RWPE2 (cell line): ENCODE measurements around the gene MICAL2.

ENCODE experiments used
- ATAC-seq: fragments of 200-7000 bp; cut with Tn5 transposase; 3 replicates; pipeline ENCODE4 v1.9.1; 2021; ENCODE audit warnings: low read depth
- DNase-seq: peaks from one replicate; pipeline ENCODE4 v3.0.0-alpha.2; 2020; ENCODE audit warnings: low spot score
- H3K27ac ChIP-seq: fragments of 450-650 bp; 2 replicates; pipeline ENCODE4 v1.5.1; 2017; ENCODE audit warnings: mild to moderate bottlenecking; ENCODE audit not compliant: poor library complexity, severe bottlenecking
- H3K27me3 ChIP-seq: fragments of 250-450 bp; sonication (Bioruptor Pico); 2 replicates; pipeline ENCODE4 v1.5.1; 2021; ENCODE audit warnings: mild to moderate bottlenecking, moderate library complexity; ENCODE audit not compliant: insufficient read depth, poor library complexity, severe bottlenecking
- H3K36me3 ChIP-seq: fragments of 250-450 bp; sonication (Bioruptor Pico); 2 replicates; pipeline ENCODE4 v1.5.1; 2020; ENCODE audit warnings: low read depth, mild to moderate bottlenecking, moderate library complexity
- H3K4me1 ChIP-seq: fragments of 250-450 bp; sonication (Bioruptor Pico); 2 replicates; pipeline ENCODE4 v1.5.1; 2021; ENCODE audit warnings: mild to moderate bottlenecking, moderate library complexity; ENCODE audit not compliant: insufficient read depth, poor library complexity, severe bottlenecking
- H3K4me3 ChIP-seq: fragments of 250-450 bp; sonication (Bioruptor Pico); 2 replicates; pipeline ENCODE4 v1.5.1; 2021; ENCODE audit warnings: mild to moderate bottlenecking, moderate library complexity; ENCODE audit not compliant: severe bottlenecking
- H3K9me3 ChIP-seq: fragments of 250-450 bp; sonication (Bioruptor Pico); 2 replicates; pipeline ENCODE4 v1.5.1; 2021; ENCODE audit warnings: mild to moderate bottlenecking, moderate library complexity; ENCODE audit not compliant: severe bottlenecking
- TF ChIP-seq, protein P1 (sequence below): fragments of 450-650 bp; IDR thresholded peaks from one replicate; pipeline ENCODE4 v1.5.1; 2017; ENCODE audit warnings: mild to moderate bottlenecking, moderate library complexity; ENCODE audit not compliant: poor library complexity, severe bottlenecking

Gene MICAL2

DNA sequence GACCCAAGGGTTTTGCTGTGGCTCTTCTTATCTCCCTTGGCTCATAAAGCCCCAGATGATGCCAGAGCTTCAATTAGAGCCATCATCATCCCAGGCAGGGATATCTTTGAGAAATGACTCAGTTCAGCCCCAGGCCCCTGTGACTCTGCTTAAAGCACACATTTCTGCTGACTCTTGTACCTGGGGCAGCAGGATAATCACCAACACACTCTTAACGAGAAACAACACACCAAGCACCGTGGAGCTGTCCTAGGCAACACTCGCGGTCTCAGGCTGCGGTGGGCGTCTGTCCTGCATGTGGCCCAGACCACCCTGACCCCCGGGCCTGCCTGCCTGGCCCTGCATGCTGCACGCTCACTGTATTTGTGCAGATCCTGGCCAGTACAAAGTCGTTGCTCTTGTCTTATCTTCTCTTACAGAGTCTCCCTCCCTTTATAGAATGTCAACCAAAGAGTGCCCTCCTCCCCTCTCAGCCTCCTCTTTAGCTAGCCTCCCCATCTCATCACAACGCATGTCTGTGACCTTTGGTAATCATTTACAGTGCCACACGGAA is 152.8 kb downstream of the MICAL2 start:
- TF ChIP-seq, protein P1, sequence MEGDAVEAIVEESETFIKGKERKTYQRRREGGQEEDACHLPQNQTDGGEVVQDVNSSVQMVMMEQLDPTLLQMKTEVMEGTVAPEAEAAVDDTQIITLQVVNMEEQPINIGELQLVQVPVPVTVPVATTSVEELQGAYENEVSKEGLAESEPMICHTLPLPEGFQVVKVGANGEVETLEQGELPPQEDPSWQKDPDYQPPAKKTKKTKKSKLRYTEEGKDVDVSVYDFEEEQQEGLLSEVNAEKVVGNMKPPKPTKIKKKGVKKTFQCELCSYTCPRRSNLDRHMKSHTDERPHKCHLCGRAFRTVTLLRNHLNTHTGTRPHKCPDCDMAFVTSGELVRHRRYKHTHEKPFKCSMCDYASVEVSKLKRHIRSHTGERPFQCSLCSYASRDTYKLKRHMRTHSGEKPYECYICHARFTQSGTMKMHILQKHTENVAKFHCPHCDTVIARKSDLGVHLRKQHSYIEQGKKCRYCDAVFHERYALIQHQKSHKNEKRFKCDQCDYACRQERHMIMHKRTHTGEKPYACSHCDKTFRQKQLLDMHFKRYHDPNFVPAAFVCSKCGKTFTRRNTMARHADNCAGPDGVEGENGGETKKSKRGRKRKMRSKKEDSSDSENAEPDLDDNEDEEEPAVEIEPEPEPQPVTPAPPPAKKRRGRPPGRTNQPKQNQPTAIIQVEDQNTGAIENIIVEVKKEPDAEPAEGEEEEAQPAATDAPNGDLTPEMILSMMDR = no peak
- no peaks in the 10 kb centered on the region for H3K9me3 ChIP-seq
- DNase-seq = no peak

DNA sequence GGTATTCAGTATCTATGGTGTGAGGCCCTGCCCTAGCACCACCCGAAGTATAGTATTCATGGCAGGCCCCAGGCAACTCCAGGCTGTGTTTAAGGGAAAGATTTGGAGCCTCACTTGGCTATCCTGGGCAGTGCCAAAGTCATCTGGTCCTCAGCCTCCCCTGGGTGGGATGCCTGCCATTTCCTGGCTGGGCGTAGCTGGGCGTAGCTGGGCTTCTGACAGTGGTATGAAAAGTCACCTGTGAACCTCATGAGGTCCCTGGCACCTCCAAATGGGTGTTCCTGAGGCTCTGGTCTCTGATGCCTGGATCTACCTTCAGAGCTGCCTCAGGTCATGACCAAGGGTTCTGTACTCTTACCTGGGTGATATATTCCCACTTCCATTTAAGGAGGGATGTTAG is 154.0 kb downstream of the MICAL2 start:
- ATAC-seq = peak; percentile 3; the same call in 1 of the 3 replicates
- H3K27me3 ChIP-seq = no peaks in the 10 kb centered on the region
- peaks cover 3% of the 10 kb centered on the region for H3K4me1 ChIP-seq
- no peak overlapping the region for H3K4me3 ChIP-seq
- TF ChIP-seq, protein P1 = no peak
- H3K36me3 ChIP-seq = peaks cover 58% of the 10 kb centered on the region
- DNase-seq = no peak
- no peak overlapping the region for H3K27ac ChIP-seq
- no peaks in the 10 kb centered on the region for H3K9me3 ChIP-seq

More for the DNA sequence above, 152.8 kb downstream of the MICAL2 start:
- H3K4me3 ChIP-seq = no peak overlapping the region
- H3K36me3 ChIP-seq = peaks cover 69% of the 10 kb centered on the region
- no peaks in the 10 kb centered on the region for H3K27me3 ChIP-seq
- H3K27ac ChIP-seq = no peak overlapping the region
- no peak for ATAC-seq
- H3K4me1 ChIP-seq = peaks cover 2% of the 10 kb centered on the region

DNA sequence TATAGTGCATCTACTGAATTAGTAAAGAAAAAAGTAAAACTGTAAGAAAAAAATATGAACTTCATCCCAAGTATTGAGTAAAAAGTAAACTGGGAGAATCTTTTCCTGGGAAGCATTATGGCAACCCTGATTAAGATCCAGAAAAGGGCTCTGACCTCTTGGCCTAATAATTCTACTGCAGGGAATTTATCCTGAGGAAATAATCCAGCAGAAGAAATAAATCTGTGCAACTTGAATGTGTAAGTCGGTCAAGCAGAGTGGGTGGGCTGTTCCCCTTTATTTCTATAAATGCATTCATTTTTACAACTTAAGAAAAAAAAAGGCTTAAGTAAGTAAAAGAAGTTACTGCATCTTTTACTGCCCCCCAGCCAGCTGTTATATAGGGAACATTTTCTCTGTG is 155.7 kb downstream of the MICAL2 start:
- DNase-seq = no peak
- TF ChIP-seq, protein P1 = no peak
- Histone ChIP-seq H3K4me3 (no peak overlapping the region), H3K27ac (no peak overlapping the region), H3K36me3 (peaks cover 40% of the 10 kb centered on the region), H3K4me1 (peaks cover 3% of the 10 kb centered on the region), H3K9me3 (no peaks in the 10 kb centered on the region), H3K27me3 (no peaks in the 10 kb centered on the region)
- ATAC-seq = no peak

DNA sequence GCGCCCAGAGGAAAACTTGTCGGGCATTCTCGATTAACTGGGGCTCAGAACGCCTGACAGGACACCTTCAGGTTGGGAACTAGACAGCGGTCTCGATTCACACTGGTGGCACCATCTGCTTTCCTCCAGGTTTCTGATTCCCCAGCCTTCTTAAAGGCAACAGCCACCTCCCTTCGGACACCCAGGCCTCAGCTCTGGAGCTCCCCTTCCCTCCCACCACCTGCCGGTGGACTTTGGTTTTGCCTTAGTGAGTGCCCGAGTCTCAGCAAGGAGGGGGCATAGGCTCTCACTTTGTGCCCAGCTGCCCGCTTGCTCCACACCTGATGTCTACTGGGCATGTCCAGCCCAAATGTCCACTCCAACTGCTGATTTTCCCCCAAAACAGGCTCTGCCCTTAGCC is 156.6 kb downstream of the MICAL2 start:
- ATAC-seq = no peak
- TF ChIP-seq, protein P1 = no peak

DNA sequence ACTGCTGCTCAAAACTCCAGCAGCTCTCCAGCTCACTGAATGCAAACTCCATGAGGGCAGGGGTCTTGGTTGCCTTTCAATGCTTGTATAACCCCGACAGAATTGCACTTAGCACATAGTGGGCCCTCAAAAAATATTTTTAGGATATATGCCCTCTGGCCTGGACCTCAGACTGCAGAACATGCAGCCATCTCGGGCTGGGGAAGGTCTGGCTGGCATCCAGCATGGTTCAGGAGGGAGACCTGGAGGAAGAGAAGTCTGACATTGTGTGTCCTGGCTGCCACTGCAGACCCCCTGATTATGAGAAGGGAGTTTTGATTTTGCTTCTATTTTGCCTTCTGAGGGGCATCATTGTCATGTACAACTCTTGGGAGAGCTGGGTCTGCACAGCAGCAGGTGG is 157.5 kb downstream of the MICAL2 start:
- Histone ChIP-seq H3K9me3 (no peaks in the 10 kb centered on the region), H3K27ac (peak overlapping the region; percentile 47), H3K4me1 (peaks cover 3% of the 10 kb centered on the region), H3K27me3 (no peaks in the 10 kb centered on the region), H3K36me3 (peaks cover 22% of the 10 kb centered on the region), H3K4me3 (no peak overlapping the region)
- no peak for ATAC-seq
- DNase-seq = no peak
- TF ChIP-seq, protein P1 = no peak

More for the DNA sequence above, 156.6 kb downstream of the MICAL2 start:
- Histone ChIP-seq H3K9me3 (no peaks in the 10 kb centered on the region), H3K27me3 (no peaks in the 10 kb centered on the region), H3K4me1 (peaks cover 3% of the 10 kb centered on the region), H3K27ac (no peak overlapping the region), H3K36me3 (peaks cover 32% of the 10 kb centered on the region), H3K4me3 (no peak overlapping the region)
- no peak for DNase-seq
